Epithelial cell of proximal tubule (primary cell): Measurements from ENCODE around the gene COQ8A. TPM values are rescaled to one million over a fixed set of nuclear protein-coding genes. Genes with fewer than 3 reads are reported as not detected.

Experiments used
- DNase-seq: peaks from one replicate; pipeline ENCODE4 v3.0.0-alpha.2; 2011; ENCODE audit warnings: low read depth
- H3K4me3 ChIP-seq: 2 replicates; pipeline ENCODE4 v1.5.1; 2011; ENCODE audit warnings: low read depth, mild to moderate bottlenecking, low read length
- CTCF ChIP-seq: conservative IDR thresholded peaks from 2 replicates; pipeline ENCODE4 v1.5.1; 2012; ENCODE audit warnings: low read depth, mild to moderate bottlenecking, low read length
- total RNA-seq: library from RNA; depleted of rRNA; stranded (reverse); fragments of >200 nt; gene quantifications from 2 replicates; pipeline ENCODE4 v1.2.3, GENCODE V29; 2015

The COQ8A gene
- total RNA-seq, 1 donor from 2014 or later, result 9.8 TPM

- H3K4me3 ChIP-seq, result no peak overlapping the region
- DNase-seq, result no peak
- no peak for TF ChIP-seq CTCF
Measured at GRCh38 chr1:226980565-226981385, 40.7 kb downstream of the COQ8A start.

GRCh38 chr1:226981386-226981817, 41.3 kb downstream of the COQ8A start:
- no peak overlapping the region for H3K4me3 ChIP-seq
- no peak for TF ChIP-seq CTCF
- no peak for DNase-seq

GRCh38 chr1:226981838-226982237, 41.7 kb downstream of the COQ8A start:
- DNase-seq, result no peak
- TF ChIP-seq CTCF, result no peak
- no peak overlapping the region for H3K4me3 ChIP-seq

- no peak for DNase-seq
- no peak for TF ChIP-seq CTCF
- no peak overlapping the region for H3K4me3 ChIP-seq
Measured at GRCh38 chr1:226982451-226983177, 42.5 kb downstream of the COQ8A start.

GRCh38 chr1:226983247-226983991, 43.3 kb downstream of the COQ8A start:
- no peak for DNase-seq
- no peak overlapping the region for H3K4me3 ChIP-seq
- no peak for TF ChIP-seq CTCF

GRCh38 chr1:226983992-226984364, 43.9 kb downstream of the COQ8A start:
- TF ChIP-seq CTCF, result no peak
- no peak overlapping the region for H3K4me3 ChIP-seq
- no peak for DNase-seq
